Activated naive CD4-positive, alpha-beta T cell treated with anti-CD3 and anti-CD28 coated beads, Interleukin-2, amount 50 U/mL, for 24 hours (primary cell): ENCODE results near the gene AGBL4.

Source experiments
- H3K27ac Mint-ChIP-seq: one replicate; pipeline ENCODE4 v1.8.0; 2021; ENCODE audit warnings: mild to moderate bottlenecking, mixed read lengths
- H3K27me3 Mint-ChIP-seq: one replicate; pipeline ENCODE4 v1.8.0; 2021; ENCODE audit warnings: mixed read lengths
- H3K36me3 Mint-ChIP-seq: one replicate; pipeline ENCODE4 v1.8.0; 2021; ENCODE audit warnings: mixed read lengths
- H3K4me1 Mint-ChIP-seq: one replicate; pipeline ENCODE4 v1.8.0; 2021; ENCODE audit warnings: mixed read lengths
- H3K4me3 Mint-ChIP-seq: one replicate; pipeline ENCODE4 v1.8.0; 2021; ENCODE audit warnings: mild to moderate bottlenecking, mixed read lengths
- H3K9me3 Mint-ChIP-seq: one replicate; pipeline ENCODE4 v1.8.0; 2021; ENCODE audit warnings: mixed read lengths

The AGBL4 gene

DNA sequence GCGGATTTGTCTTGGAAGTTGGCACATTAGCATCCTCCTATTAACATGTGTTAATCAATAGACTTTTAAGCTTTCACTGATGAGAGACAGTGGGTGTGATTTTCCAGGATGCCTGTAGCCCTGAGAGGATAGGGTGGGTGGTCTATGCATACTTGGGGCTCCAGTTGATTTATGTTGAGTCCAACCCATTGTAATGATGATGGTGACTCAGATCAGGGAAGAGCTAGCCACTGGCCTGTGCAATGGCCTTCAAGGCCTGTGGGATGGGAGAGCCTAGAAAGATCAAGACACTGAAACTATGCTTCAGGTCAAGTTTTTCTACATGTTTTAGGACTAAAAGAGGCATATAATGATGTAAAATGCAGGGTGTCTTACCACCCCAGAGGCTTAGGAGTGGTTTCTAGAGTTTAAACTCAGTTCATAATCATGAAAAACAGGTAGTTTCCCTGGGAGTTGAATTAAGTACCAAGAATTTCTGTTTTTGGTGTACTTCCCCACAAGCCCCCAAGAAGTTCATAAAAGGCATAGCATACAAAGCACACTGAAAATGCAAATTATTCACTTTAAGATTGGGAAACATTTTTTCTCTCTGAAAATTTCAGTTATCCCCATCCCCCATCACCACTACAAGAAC is 1267.0 kb downstream of the AGBL4 start:
- Mint-ChIP-seq H3K27ac (no peak overlapping the region), H3K4me3 (no peak overlapping the region), H3K9me3 (no peaks in the 10 kb centered on the region), H3K27me3 (no peaks in the 10 kb centered on the region), H3K4me1 (peaks cover 13% of the 10 kb centered on the region), H3K36me3 (peaks cover 31% of the 10 kb centered on the region)

DNA sequence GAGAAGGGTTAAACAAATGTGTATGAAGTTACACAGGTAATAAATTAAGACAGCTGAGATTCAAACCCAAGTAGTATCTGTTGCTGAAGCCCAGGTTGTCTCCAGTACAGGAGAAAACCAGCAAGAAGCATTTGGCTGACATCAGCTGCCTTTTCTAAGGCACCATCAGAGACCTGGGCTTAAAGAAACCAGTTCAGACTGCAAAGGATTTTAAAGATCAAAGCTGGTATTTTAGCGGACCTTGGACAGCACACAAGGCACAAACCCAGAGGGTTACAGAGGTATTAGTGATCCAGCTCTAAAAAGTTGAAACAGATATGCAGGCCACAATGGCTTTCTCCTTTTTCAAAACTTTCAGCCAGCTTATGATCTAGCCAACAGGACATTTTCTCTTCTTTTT is 1270.5 kb downstream of the AGBL4 start:
- Mint-ChIP-seq H3K27ac (no peak overlapping the region), H3K4me1 (peaks cover 8% of the 10 kb centered on the region), H3K27me3 (no peaks in the 10 kb centered on the region), H3K36me3 (peaks cover 23% of the 10 kb centered on the region), H3K9me3 (no peaks in the 10 kb centered on the region), H3K4me3 (no peak overlapping the region)

DNA sequence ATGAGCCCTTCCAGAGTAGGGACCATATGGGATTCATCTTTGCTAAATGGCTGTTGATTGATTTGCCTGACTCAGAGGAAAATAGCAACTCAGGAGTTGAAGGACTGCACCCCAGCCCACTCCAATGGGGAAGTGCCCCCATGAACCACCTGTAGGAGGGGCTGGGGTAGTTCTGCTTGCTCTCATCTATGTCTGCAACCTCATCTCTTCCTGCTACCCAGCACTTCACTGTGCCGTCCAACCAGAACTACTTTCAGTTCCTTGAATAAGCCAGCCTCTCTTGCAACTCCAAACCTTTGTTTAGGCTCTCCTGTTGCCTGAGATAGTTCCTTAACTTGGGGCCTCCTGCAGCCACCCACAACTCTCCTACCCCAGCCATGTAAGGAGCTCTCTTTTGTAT is 1273.6 kb downstream of the AGBL4 start:
- Mint-ChIP-seq H3K4me3 (no peak overlapping the region), H3K27ac (no peak overlapping the region), H3K36me3 (peaks cover 12% of the 10 kb centered on the region), H3K27me3 (no peaks in the 10 kb centered on the region), H3K9me3 (no peaks in the 10 kb centered on the region), H3K4me1 (no peaks in the 10 kb centered on the region)

DNA sequence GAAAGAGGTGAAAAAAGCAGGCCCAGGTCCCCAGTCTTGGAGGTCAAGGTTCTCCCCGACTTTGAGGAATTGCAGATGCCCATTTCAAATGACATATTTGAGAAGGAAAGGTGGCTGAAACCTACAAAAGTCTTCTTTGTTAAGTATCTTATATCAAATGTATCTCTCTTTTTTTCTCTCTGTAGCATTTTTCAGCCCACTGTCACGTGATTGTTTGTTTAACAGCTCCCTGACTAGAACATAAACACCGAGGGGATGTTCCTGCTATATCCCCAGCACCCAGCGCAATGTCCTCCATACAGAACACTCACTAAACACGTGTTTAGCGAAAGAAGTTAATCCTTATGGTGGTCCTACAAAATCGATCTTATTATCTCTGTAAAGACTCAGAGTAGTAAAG is 1274.7 kb downstream of the AGBL4 start:
- H3K27ac Mint-ChIP-seq: no peak overlapping the region
- H3K27me3 Mint-ChIP-seq: no peaks in the 10 kb centered on the region
- H3K4me3 Mint-ChIP-seq: no peak overlapping the region
- no peaks in the 10 kb centered on the region for H3K9me3 Mint-ChIP-seq
- peaks cover 7% of the 10 kb centered on the region for H3K36me3 Mint-ChIP-seq
- no peaks in the 10 kb centered on the region for H3K4me1 Mint-ChIP-seq

DNA sequence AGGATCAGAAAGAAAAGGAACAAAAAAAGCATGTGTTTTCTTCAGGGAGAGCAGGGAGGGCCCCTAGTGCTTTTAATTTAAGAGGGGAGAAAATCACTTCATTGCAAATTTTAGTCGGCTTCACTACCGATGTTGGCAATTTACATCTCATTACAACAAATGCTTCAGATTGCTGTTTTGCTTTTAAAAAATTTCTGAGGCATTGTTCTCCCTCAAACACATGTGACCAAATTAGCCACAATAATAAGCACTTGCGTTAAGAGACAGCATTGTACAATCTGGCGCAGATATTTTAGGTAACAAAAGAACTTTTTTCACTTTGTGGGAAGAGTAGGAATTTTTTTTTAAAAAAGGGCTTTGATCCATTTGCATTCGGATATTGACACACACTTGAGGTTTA is 1276.8 kb downstream of the AGBL4 start:
- H3K36me3 Mint-ChIP-seq: peaks cover 11% of the 10 kb centered on the region
- H3K4me3 Mint-ChIP-seq: no peak overlapping the region
- H3K27me3 Mint-ChIP-seq: no peaks in the 10 kb centered on the region
- no peaks in the 10 kb centered on the region for H3K4me1 Mint-ChIP-seq
- H3K9me3 Mint-ChIP-seq: no peaks in the 10 kb centered on the region
- no peak overlapping the region for H3K27ac Mint-ChIP-seq

DNA sequence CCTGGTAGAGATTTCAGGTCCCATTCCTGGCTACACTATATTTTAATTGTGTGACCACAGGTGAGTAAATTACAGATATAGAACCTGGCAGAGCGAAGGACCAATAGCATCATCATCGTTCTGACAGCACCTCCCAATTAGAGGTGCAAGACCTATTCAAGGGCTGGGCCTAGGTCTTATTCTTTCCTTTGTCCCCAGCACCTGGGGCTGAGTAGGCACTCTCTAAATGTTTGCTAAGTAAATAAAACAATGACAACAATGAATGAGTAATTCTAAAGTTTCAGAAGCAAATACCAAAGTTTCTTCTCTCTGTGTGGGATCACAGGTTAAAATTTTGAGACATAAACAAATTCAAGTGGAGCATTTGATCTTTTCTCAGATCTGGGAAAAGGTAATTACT is 1279.7 kb downstream of the AGBL4 start:
- no peak overlapping the region for H3K27ac Mint-ChIP-seq
- no peaks in the 10 kb centered on the region for H3K9me3 Mint-ChIP-seq
- H3K27me3 Mint-ChIP-seq: no peaks in the 10 kb centered on the region
- H3K4me3 Mint-ChIP-seq: no peak overlapping the region
- H3K4me1 Mint-ChIP-seq: no peaks in the 10 kb centered on the region
- H3K36me3 Mint-ChIP-seq: peaks cover 13% of the 10 kb centered on the region

DNA sequence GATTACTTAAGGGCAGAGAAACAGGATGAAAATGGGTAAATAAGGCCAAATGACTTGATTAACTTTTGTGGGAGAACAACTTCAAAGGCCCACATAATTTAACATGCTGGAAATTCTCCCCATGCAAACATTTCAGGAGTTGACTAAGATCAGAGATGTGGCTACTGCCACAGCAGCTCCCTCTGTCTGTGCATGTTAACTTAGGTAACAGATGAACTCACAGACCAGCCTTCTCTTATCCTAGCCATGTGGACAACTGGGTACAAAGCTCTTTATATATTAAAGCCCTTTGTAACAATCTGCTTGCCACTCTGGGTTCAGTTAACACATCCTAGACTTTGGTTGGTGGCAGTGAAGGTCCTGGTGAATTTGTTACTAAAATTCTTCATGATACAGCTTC is 1280.3 kb downstream of the AGBL4 start:
- H3K27me3 Mint-ChIP-seq: no peaks in the 10 kb centered on the region
- H3K4me1 Mint-ChIP-seq: no peaks in the 10 kb centered on the region
- H3K9me3 Mint-ChIP-seq: no peaks in the 10 kb centered on the region
- H3K27ac Mint-ChIP-seq: no peak overlapping the region
- H3K4me3 Mint-ChIP-seq: no peak overlapping the region
- peaks cover 12% of the 10 kb centered on the region for H3K36me3 Mint-ChIP-seq

DNA sequence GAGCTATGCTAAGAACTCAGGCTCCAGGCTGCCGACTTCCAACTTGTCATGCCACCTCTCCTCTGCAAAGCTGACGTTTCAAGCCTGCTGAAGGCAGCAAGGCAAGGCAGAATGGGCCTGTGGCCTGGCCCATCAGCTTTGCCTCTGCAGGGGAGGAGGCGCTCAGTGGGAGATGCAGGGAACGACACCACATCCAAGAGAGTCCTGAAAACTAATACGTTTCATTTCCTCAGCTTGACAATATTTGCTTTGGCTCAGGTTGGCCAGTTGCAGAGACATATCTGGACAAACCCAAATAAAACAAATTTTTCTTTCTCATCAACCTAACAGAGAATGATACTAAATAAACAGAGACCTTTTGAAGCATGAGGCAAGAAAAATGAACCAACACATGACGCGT is 1282.4 kb downstream of the AGBL4 start:
- Mint-ChIP-seq H3K4me3 (no peak overlapping the region), H3K27ac (no peak overlapping the region), H3K36me3 (peaks cover 11% of the 10 kb centered on the region), H3K27me3 (no peaks in the 10 kb centered on the region), H3K9me3 (no peaks in the 10 kb centered on the region), H3K4me1 (no peaks in the 10 kb centered on the region)

DNA sequence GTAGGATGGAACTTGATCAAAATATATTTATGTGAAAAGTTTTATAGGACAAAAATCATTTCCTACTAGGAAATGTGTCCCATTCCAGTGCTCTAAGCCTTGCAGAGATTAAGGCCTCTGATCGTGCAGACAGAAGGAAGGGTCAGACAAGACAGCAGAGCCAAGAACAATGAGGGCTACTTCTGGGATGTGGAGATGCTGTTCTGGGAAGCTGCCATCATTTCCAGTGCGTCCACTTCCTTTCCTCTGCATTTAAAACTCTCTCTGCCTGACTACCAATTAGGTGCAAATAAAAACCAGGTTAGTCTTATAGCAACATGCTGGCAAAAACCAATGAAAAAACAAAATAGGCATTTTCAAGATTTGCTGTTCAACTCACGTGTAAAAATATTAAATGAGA is 1283.1 kb downstream of the AGBL4 start:
- no peak overlapping the region for H3K27ac Mint-ChIP-seq
- H3K4me1 Mint-ChIP-seq: no peaks in the 10 kb centered on the region
- no peaks in the 10 kb centered on the region for H3K9me3 Mint-ChIP-seq
- H3K36me3 Mint-ChIP-seq: peaks cover 14% of the 10 kb centered on the region
- no peak overlapping the region for H3K4me3 Mint-ChIP-seq
- no peaks in the 10 kb centered on the region for H3K27me3 Mint-ChIP-seq

DNA sequence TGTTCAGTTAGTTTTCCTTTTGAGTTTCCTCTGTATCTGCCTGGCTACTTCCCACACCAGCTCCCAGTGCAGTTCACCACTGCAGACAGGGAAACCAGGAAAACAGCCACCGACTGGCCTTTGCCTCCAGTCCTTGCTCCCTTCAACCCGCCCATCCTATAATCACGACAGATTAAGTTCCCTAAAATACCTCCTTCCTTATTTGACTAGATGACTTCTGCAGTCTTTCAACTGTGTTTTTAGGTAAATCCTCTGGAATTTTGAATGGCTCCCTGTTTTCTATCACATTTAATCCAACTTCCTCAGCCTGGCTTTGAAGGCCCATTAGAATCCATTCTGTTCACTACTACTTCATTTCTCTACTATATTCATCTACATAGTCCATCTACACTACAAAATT is 1284.7 kb downstream of the AGBL4 start:
- peaks cover 20% of the 10 kb centered on the region for H3K36me3 Mint-ChIP-seq
- no peaks in the 10 kb centered on the region for H3K9me3 Mint-ChIP-seq
- no peaks in the 10 kb centered on the region for H3K27me3 Mint-ChIP-seq
- H3K4me1 Mint-ChIP-seq: no peaks in the 10 kb centered on the region
- no peak overlapping the region for H3K4me3 Mint-ChIP-seq
- no peak overlapping the region for H3K27ac Mint-ChIP-seq

DNA sequence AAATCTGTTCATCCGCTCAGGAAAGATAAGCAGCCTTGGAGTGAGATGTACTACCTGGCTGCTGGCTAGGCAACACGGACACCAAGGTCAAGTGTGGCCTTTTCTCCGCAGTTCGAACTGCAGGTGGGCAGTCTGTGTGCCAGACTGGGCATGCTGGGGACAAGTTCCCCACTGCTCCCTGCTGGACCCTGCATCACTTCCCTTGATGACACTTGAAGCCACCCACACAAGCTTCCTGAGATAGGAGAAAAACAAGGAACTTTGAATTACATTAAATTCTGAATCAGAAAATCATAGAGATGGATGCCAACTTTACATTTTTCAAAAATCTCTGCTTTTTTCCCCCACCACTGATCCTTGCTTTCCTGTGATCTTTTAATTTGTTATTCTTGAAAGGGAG is 1285.4 kb downstream of the AGBL4 start:
- Mint-ChIP-seq H3K27me3 (no peaks in the 10 kb centered on the region), H3K27ac (no peak overlapping the region), H3K9me3 (no peaks in the 10 kb centered on the region), H3K36me3 (peaks cover 20% of the 10 kb centered on the region), H3K4me1 (no peaks in the 10 kb centered on the region), H3K4me3 (no peak overlapping the region)

DNA sequence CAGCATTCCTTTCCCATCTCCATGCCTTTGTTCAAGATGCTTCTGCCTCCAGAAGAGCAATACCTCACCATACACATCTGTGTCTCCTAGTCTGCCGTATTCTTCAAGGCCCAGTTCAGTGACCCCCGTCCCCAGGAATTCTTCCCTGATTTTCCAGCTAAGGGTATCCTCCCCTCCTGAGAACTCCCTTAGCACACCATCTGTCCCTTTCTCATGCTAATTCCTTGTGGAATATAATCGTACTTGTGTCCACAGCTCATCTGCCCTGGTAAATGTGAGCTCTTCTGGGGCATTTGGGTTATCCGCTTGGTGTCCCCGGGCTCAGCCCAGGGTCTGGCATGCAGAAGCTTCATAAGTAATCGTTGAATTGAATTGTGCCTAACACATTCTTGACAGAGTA is 1288.0 kb downstream of the AGBL4 start:
- Mint-ChIP-seq H3K36me3 (peaks cover 16% of the 10 kb centered on the region), H3K9me3 (no peaks in the 10 kb centered on the region), H3K27me3 (no peaks in the 10 kb centered on the region), H3K4me3 (no peak overlapping the region), H3K4me1 (no peaks in the 10 kb centered on the region), H3K27ac (no peak overlapping the region)

DNA sequence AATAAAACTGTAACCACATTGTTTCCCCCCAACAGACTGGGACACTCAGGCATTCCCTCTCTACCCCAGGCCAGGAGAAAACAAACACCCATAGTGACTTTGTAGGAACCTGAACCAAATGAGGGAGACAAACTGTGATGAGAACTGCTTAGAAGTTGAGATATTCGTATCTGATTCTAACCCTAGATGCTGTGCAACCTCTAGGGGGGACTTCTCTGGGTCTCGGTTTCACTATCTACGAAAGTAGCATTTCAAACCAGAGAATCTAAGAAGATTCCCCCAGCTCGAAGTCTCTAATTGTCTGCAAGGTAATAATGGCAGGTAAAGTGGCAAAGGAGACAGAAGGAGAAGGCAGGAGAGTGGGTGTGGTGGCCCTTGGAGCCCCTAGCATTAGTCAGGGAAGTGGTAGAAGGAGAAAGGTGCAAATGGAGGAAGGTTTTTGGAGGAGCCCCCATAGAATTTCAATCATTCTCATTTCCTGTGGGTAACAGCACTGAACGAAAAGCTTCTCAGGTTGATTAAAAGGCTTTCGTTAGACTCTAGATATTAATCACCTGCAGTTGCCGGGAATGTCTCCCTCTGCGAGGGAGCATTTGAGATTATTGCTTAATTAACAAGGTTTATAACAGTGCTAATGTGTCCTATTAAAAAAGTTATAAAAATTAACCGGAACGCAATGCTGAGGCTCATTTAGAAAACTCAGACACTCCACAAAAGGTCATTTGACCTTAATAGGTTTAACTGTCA is 1293.4 kb downstream of the AGBL4 start:
- Mint-ChIP-seq H3K9me3 (no peaks in the 10 kb centered on the region), H3K27me3 (no peaks in the 10 kb centered on the region), H3K4me3 (no peak overlapping the region), H3K27ac (no peak overlapping the region), H3K4me1 (no peaks in the 10 kb centered on the region), H3K36me3 (peaks cover 10% of the 10 kb centered on the region)

DNA sequence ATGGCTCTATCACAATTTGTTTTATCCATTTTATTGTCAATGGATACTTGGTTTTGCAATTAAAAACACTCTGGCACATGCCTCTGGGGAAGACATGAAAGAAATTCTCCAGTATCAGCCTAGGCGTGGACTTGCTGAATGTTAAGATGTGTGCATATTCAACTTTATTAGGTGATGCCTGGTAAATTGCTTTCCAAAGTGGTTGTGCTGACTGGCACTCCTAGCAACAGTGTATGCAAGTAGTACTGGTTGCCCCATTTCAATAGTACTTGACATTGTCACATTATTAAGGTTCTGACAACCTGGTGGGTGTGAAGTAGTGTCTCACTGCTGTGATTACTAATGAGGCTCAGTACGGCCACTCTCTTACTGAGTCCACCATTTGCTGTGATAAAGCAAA is 1295.2 kb downstream of the AGBL4 start:
- Mint-ChIP-seq H3K36me3 (peaks cover 5% of the 10 kb centered on the region), H3K27me3 (no peaks in the 10 kb centered on the region), H3K4me1 (no peaks in the 10 kb centered on the region), H3K4me3 (no peak overlapping the region), H3K9me3 (no peaks in the 10 kb centered on the region), H3K27ac (no peak overlapping the region)

DNA sequence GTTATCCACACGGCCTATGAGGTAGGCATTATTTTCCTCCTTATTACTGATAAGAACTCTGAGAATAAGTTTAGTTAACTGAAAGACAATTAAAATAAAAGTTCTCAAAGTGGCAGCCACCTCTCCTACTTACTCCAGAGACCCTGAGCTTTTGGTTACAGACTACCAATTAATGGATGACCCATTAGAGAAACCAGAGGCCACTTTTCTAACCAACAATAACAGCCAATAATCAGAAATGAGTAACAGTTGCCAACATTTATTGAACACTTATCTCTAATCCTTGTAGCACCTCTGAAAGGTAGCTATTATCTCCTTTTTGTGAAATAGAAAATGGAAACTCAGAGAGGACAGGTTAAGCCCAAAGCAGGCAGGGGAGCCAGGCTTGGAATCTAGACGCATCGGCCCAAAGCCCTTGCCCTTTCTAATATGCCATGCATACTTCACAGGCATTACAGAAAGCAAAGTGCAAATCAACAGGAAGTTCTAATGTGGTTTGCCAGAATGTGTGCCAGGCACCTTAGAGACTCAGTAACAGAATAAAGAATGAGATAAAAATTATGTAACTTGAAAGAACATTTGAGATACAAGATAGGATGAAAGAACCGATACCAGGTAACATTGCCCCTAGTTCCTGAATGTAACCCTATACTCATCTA is 1297.1 kb downstream of the AGBL4 start:
- Mint-ChIP-seq H3K4me1 (no peaks in the 10 kb centered on the region), H3K27ac (no peak overlapping the region), H3K36me3 (peaks cover 5% of the 10 kb centered on the region), H3K9me3 (no peaks in the 10 kb centered on the region), H3K4me3 (no peak overlapping the region), H3K27me3 (no peaks in the 10 kb centered on the region)

DNA sequence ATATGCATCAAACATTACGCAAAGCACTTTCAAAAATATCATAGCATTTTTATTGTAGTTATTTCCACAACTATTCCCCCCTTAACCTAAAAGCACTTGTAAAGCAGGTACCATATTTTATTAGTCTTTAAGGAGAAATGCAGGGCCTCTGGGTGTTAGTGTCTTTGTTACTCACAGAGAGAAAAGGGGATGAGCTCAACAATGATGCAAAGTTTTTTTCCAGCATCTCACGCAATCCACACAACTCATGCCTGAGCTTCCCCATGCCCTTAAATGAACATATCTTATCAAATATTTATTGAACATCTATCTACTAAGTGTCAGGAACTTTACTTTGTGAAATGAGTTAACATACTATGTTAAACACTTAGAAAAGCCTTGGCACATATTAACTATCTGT is 1297.6 kb downstream of the AGBL4 start:
- H3K4me3 Mint-ChIP-seq: no peak overlapping the region
- no peak overlapping the region for H3K27ac Mint-ChIP-seq
- no peaks in the 10 kb centered on the region for H3K9me3 Mint-ChIP-seq

More for the DNA sequence above, 1297.6 kb downstream of the AGBL4 start:
- Mint-ChIP-seq H3K4me1 (no peaks in the 10 kb centered on the region), H3K27me3 (no peaks in the 10 kb centered on the region), H3K36me3 (peaks cover 5% of the 10 kb centered on the region)
